K562 (cell line): ENCODE measurements around the gene GBP7. TPM values are rescaled to one million over a fixed set of nuclear protein-coding genes. Genes with fewer than 3 reads are reported as not detected.

ENCODE experiments used
- ATAC-seq: fragments of 200-7000 bp; cut with Tn5 transposase; 3 replicates; pipeline ENCODE4 v1.9.1; 2020; ENCODE audit warnings: moderate library complexity
- BruUV-seq: library from RNA; stranded (reverse); fragments of 400-500 nt; replicated peaks from 2 replicates; lab custom pipeline; 2021; lab: Mats Ljungman, UMichigan
- CTCF ChIA-PET: fragments of 300-600 bp; formaldehyde crosslinking; extraction: SDS; loops from one replicate; lab custom pipeline; 2021; ENCODE audit warnings: low intra/inter-chr PET ratio; lab: Yijun Ruan, JAX
- POLR2A ChIA-PET: fragments of 300-600, 350-650 bp; sonication (Branson Sonifier 250); formaldehyde crosslinking; extraction: SDS; loops from one replicate; lab custom pipeline; 2021; ENCODE audit warnings: antibody characterized with exemption, inconsistent platforms; lab: Yijun Ruan, JAX
- DNase-seq, 4 experiments: peaks; one replicate each; pipeline versions ENCODE4 v3.0.0 to v3.0.0-alpha.2; 2011 to 2018; ENCODE audit warnings: low spot score in 3 of 4, mixed read lengths in 3 of 4; ENCODE audit errors: extremely low read depth in 1 of 4
- FAIRE-seq: peaks from 2 replicates; lab custom pipeline; 2011; peaks lifted over from hg19 to GRCh38; lab: Jason Lieb, UNC
- H2AFZ ChIP-seq: 2 replicates; pipeline ENCODE4 v1.6.0; 2011; ENCODE audit warnings: low read depth, low read length, control low read depth, inconsistent platforms
- H3K27ac ChIP-seq: fragments of 200-600 bp; 3 replicates; pipeline ENCODE4 v1.8.0; 2011; ENCODE audit warnings: low read depth, mild to moderate bottlenecking, control low read depth, inconsistent platforms, low read length, moderate library complexity, mixed read lengths; ENCODE audit errors: extremely low read depth
- H3K27me3 ChIP-seq, 2 experiments: fragments of 300-600 bp in 1 of 2; 2 replicates in 1 of 2; 3 replicates in 1 of 2; pipeline versions ENCODE4 v1.6.0 to v1.8.0; 2011; ENCODE audit warnings: inconsistent platforms in 2 of 2, low read length in 2 of 2, mild to moderate bottlenecking in 1 of 2, mixed read lengths in 1 of 2, moderate library complexity in 1 of 2; ENCODE audit not compliant: control insufficient read depth in 2 of 2, insufficient read depth in 2 of 2
- H3K36me3 ChIP-seq: fragments of 300-600 bp; 3 replicates; pipeline ENCODE4 v1.8.0; 2011; ENCODE audit warnings: mild to moderate bottlenecking, low read length, inconsistent platforms; ENCODE audit not compliant: control insufficient read depth, insufficient read depth
- H3K4me1 ChIP-seq, 2 experiments: fragments of 200-600 bp in 1 of 2; replicated peaks in 1 of 2; 2 replicates in 1 of 2; 3 replicates in 1 of 2; pipeline versions ENCODE4 v1.5.1 to v1.8.0; 2011; ENCODE audit warnings: inconsistent platforms in 2 of 2, low read length in 2 of 2, mild to moderate bottlenecking in 1 of 2, mixed read lengths in 1 of 2, moderate library complexity in 1 of 2; ENCODE audit not compliant: control insufficient read depth in 2 of 2, insufficient read depth in 2 of 2
- H3K4me2 ChIP-seq: 2 replicates; pipeline ENCODE4 v1.6.1; 2011; ENCODE audit warnings: low read length, control low read depth, inconsistent platforms, mixed read lengths; ENCODE audit not compliant: insufficient read depth
- H3K4me3 ChIP-seq: fragments of 200-600 bp; sonication (generic), shearing (Covaris generic); 2 replicates; pipeline ENCODE4 v1.5.1; 2016; ENCODE audit warnings: control low read depth, inconsistent platforms
- H3K79me2 ChIP-seq: fragments of 200-600 bp; 3 replicates; pipeline ENCODE4 v1.8.0; 2011; ENCODE audit warnings: low read length, inconsistent platforms; ENCODE audit not compliant: control insufficient read depth, insufficient read depth
- H3K9ac ChIP-seq, 2 experiments: 2 replicates each; pipeline versions ENCODE4 v1.6.0 to v1.6.1; 2011; ENCODE audit warnings: low read depth in 2 of 2, low read length in 2 of 2, control low read depth in 1 of 2, inconsistent platforms in 1 of 2, mild to moderate bottlenecking in 1 of 2, mixed read lengths in 1 of 2; ENCODE audit not compliant: insufficient read depth in 1 of 2
- H3K9me1 ChIP-seq: one replicate; pipeline ENCODE4 v1.6.0; 2011; ENCODE audit warnings: inconsistent platforms, mild to moderate bottlenecking, low read length, moderate library complexity; ENCODE audit not compliant: control insufficient read depth, insufficient read depth
- H3K9me3 ChIP-seq: replicated peaks from 2 replicates; pipeline ENCODE4 v1.5.1; 2011; ENCODE audit warnings: low read depth, low read length, inconsistent platforms; ENCODE audit not compliant: control insufficient read depth, insufficient read depth
- H4K20me1 ChIP-seq: replicated peaks from 2 replicates; pipeline ENCODE4 v1.6.1; 2011; ENCODE audit warnings: low read length, inconsistent platforms, mixed read lengths; ENCODE audit not compliant: control insufficient read depth, insufficient read depth
- BDP1 ChIP-seq: IDR thresholded peaks from 3 replicates; pipeline ENCODE4 v1.6.1; 2011; ENCODE audit not compliant: insufficient read length, insufficient read depth
- CAMTA2 ChIP-seq: fragments of 250-450 bp; sonication (Bioruptor Pico); conservative IDR thresholded peaks from 2 replicates; pipeline ENCODE4 v1.5.1; 2022
- FOXP1 ChIP-seq: sonication (generic); formaldehyde crosslinking; IDR thresholded peaks from 2 replicates; pipeline ENCODE4 v1.8.0; 2022; ENCODE audit warnings: mild to moderate bottlenecking, missing genetic modification reagents
- KAT8 ChIP-seq: fragments of 450-650 bp; IDR thresholded peaks from 2 replicates; pipeline ENCODE4 v1.6.1; 2016; ENCODE audit warnings: low read depth, mild to moderate bottlenecking
- KLF13 ChIP-seq: fragments of 450-650 bp; IDR thresholded peaks from 2 replicates; pipeline ENCODE4 v1.6.1; 2016; ENCODE audit warnings: missing genetic modification characterization, low read depth, mild to moderate bottlenecking, missing compliant biosample characterization, moderate library complexity, borderline replicate concordance
- MAFK ChIP-seq: IDR thresholded peaks from 2 replicates; pipeline ENCODE4 v1.6.1; 2011; ENCODE audit warnings: low read length, improper control_type of control experiment
- NEUROD1 ChIP-seq: fragments of 150-350 bp; IDR thresholded peaks from 2 replicates; pipeline ENCODE4 v1.6.1; 2014; ENCODE audit warnings: borderline replicate concordance, low read length, low read depth; ENCODE audit not compliant: partially characterized antibody
- NR1H2 ChIP-seq: sonication (generic); formaldehyde crosslinking; IDR thresholded peaks from 2 replicates; pipeline ENCODE4 v1.4.0; 2020; ENCODE audit warnings: mild to moderate bottlenecking, missing genetic modification reagents
- PHB2 ChIP-seq: fragments of 450-650 bp; IDR thresholded peaks from 2 replicates; pipeline ENCODE4 v1.6.1; 2017; ENCODE audit warnings: low read depth
- PPARD ChIP-seq: fragments of 250-450 bp; sonication (Bioruptor Pico); IDR thresholded peaks from 2 replicates; pipeline ENCODE4 v1.8.0; 2022; ENCODE audit warnings: inconsistent platforms, mild to moderate bottlenecking, moderate library complexity
- SP1 ChIP-seq: sonication (generic); formaldehyde crosslinking; IDR thresholded peaks from 2 replicates; pipeline ENCODE4 v1.8.1; 2022; ENCODE audit warnings: mild to moderate bottlenecking, missing genetic modification reagents
- ZKSCAN3 ChIP-seq: fragments of 250-450 bp; sonication (Bioruptor Pico); IDR thresholded peaks from 2 replicates; pipeline ENCODE4 v1.4.0; 2020
- ZNF561 ChIP-seq: fragments of 450-650 bp; formaldehyde crosslinking; conservative IDR thresholded peaks from 2 replicates; pipeline ENCODE4 v1.4.0; 2020; ENCODE audit warnings: mild to moderate bottlenecking, moderate library complexity
- ZNF699 ChIP-seq: fragments of 250-450 bp; sonication (Bioruptor Pico); IDR thresholded peaks from 2 replicates; pipeline ENCODE4 v1.8.0; 2021; ENCODE audit warnings: mild to moderate bottlenecking, moderate library complexity; ENCODE audit not compliant: insufficient replicate concordance
- WGBS: fragments of 100-300 bp; shearing (Covaris generic); methylation state at CpG from one replicate; pipeline ENCODE4 v1.1.6; 2016; ENCODE audit warnings: low coverage, mixed read lengths; ENCODE audit not compliant: insufficient coverage; ENCODE audit errors: missing lambda C conversion rate; 5-methylcytosine and 5-hydroxymethylcytosine counted together
- in situ Hi-C: fragments of 300-500 bp; cut with MboI; formaldehyde crosslinking; loops from 4 replicates; pipeline ENCODE4 v1.15.0; 2018; ENCODE audit warnings: inconsistent platforms, mixed read lengths
- intact Hi-C: fragments of 100-400 bp; cut with micrococcal nuclease; formaldehyde crosslinking; loops from 2 replicates; pipeline ENCODE4 v1.14.2; 2022
- polyA plus RNA-seq, 8 experiments: library from polyadenylated mRNA; depleted of rRNA in 4 of 8; stranded (reverse) in 5 of 8; unstranded in 3 of 8; fragments of >200 nt; fragmentation: Nextera tagmentation in 2 of 8; fragmentation: Illumina TruSeq in 1 of 8; extraction: Ambion mirVana in 2 of 8; extraction: Trizol in 1 of 8; gene quantifications; 2 replicates each; pipeline versions ENCODE4 v1.2.1 to v1.2.3, GENCODE V29; 2011 to 2014; ENCODE audit warnings: inconsistent platforms in 1 of 8, missing spikeins in 1 of 8
- total RNA-seq, 7 experiments: library from RNA; depleted of rRNA in 6 of 7; stranded (reverse); fragments of >200 nt in 6 of 7; fragmentation: Illumina TruSeq in 2 of 7; extraction: Trizol in 2 of 7; gene quantifications; 2 replicates each; pipeline versions ENCODE4 v1.2.1 to v1.2.3, GENCODE V29; 2011 to 2021; ENCODE audit warnings: low replicate concordance in 1 of 7
- TF ChIP-seq, protein P1 (sequence below): IDR thresholded peaks from 2 replicates; pipeline ENCODE4 v1.6.1; 2011; ENCODE audit not compliant: insufficient read length; ENCODE audit errors: extremely low read depth
- TF ChIP-seq, protein P2 (sequence below): IDR thresholded peaks from 3 replicates; pipeline ENCODE4 v1.6.1; 2011; ENCODE audit warnings: borderline replicate concordance, mild to moderate bottlenecking; ENCODE audit not compliant: insufficient read length, insufficient read depth

The GBP7 gene
- total and polyA plus RNA-seq, 9 of the 15 experiments (the other 6 are each of a cell fraction or from before 2014, with no cell fraction given): 0.03 TPM; not detected in 8

DNA sequence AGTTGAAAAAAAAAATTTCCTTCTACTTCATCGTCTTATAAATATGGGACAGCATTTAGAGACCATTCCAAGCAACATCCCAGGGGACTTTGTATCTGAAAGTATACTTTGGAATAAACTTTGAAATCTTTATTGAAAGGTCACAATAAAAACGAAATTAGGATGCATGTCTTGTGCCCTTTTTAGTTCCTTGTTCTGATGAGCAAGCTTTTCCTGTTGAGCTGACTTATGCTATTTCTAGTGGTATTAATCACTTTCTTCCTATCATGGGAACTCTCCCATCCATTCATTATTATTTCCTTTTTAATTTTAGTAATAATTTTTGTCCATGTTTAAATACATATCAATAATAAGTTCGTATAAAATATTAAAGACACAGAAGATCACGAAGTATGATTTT lies 45.9 kb downstream of the GBP7 start:
- no peak overlapping the region for H3K4me3 ChIP-seq
- WGBS: 18% methylated on average over 4 of the region's 4 CpGs
- POLR2A ChIA-PET: no interaction called here
- no peaks in the 10 kb centered on the region for H3K9me3 ChIP-seq
- H3K36me3 ChIP-seq: no peaks in the 10 kb centered on the region
- intact Hi-C loops (no loop called here), in situ Hi-C loops (no loop called here)
- BruUV-seq: no TSS peak
- no peak overlapping the region for H3K4me2 ChIP-seq
- ATAC-seq (no peak), FAIRE-seq (no peak), DNase-seq (no peak)
- CTCF ChIA-PET: no interaction called here
- H3K9ac ChIP-seq: no peak overlapping the region
- H3K79me2 ChIP-seq: no peaks in the 10 kb centered on the region
- no peak for TF ChIP-seq MAFK
- TF ChIP-seq PPARD (CRISPR knock-in tag): no peak
- no peak for TF ChIP-seq NEUROD1
- TF ChIP-seq PHB2: no peak
- TF ChIP-seq, protein P1, sequence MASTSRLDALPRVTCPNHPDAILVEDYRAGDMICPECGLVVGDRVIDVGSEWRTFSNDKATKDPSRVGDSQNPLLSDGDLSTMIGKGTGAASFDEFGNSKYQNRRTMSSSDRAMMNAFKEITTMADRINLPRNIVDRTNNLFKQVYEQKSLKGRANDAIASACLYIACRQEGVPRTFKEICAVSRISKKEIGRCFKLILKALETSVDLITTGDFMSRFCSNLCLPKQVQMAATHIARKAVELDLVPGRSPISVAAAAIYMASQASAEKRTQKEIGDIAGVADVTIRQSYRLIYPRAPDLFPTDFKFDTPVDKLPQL: no peak
- TF ChIP-seq CAMTA2: no peak
- TF ChIP-seq SP1 (CRISPR knock-in tag): no peak
- no peak for TF ChIP-seq BDP1
- TF ChIP-seq KLF13 (tag): no peak
- no peak for TF ChIP-seq ZNF699
- TF ChIP-seq, protein P2, sequence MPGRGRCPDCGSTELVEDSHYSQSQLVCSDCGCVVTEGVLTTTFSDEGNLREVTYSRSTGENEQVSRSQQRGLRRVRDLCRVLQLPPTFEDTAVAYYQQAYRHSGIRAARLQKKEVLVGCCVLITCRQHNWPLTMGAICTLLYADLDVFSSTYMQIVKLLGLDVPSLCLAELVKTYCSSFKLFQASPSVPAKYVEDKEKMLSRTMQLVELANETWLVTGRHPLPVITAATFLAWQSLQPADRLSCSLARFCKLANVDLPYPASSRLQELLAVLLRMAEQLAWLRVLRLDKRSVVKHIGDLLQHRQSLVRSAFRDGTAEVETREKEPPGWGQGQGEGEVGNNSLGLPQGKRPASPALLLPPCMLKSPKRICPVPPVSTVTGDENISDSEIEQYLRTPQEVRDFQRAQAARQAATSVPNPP: no peak
- TF ChIP-seq ZKSCAN3 (CRISPR knock-in tag): no peak
- TF ChIP-seq ZNF561 (CRISPR knock-in tag): no peak
- no peak for TF ChIP-seq FOXP1
- no peak for TF ChIP-seq KAT8
- no peak for TF ChIP-seq NR1H2
- H2AFZ ChIP-seq: no peak overlapping the region
- H3K27ac ChIP-seq: no peak overlapping the region
- H3K9me1 ChIP-seq: no peaks in the 10 kb centered on the region
- no peaks in the 10 kb centered on the region for H3K27me3 ChIP-seq
- peaks cover 0 to 7% of the 10 kb centered on the region in 2 experiments; a peak in 3 of 5 replicates for H3K4me1 ChIP-seq
- no peaks in the 10 kb centered on the region for H4K20me1 ChIP-seq
